Caki2 (cell line): ENCODE data around the gene SNAPC4. TPM values are rescaled to one million over a fixed set of nuclear protein-coding genes. Genes with fewer than 3 reads are reported as not detected.

Experiments
- DNase-seq: peaks from one replicate; pipeline ENCODE4 v3.0.0-alpha.2; 2015; ENCODE audit warnings: low read depth
- in situ Hi-C: cut with HindIII; loops from 2 replicates; pipeline ENCODE4 v1.10.0; 2016; ENCODE audit warnings: low sequenced_read_pairs, low pct_unique_long_range_greater_than_20kb, mixed read lengths
- total RNA-seq: library from RNA; depleted of rRNA; stranded (reverse); fragments of >200 nt; shearing (Covaris generic); gene quantifications from 2 replicates; pipeline ENCODE4 v1.2.3, GENCODE V29; 2014; ENCODE audit warnings: low replicate concordance

SNAPC4 gene
- total RNA-seq, 1 experiment from 2014 or later, result 5.6 TPM

DNA sequence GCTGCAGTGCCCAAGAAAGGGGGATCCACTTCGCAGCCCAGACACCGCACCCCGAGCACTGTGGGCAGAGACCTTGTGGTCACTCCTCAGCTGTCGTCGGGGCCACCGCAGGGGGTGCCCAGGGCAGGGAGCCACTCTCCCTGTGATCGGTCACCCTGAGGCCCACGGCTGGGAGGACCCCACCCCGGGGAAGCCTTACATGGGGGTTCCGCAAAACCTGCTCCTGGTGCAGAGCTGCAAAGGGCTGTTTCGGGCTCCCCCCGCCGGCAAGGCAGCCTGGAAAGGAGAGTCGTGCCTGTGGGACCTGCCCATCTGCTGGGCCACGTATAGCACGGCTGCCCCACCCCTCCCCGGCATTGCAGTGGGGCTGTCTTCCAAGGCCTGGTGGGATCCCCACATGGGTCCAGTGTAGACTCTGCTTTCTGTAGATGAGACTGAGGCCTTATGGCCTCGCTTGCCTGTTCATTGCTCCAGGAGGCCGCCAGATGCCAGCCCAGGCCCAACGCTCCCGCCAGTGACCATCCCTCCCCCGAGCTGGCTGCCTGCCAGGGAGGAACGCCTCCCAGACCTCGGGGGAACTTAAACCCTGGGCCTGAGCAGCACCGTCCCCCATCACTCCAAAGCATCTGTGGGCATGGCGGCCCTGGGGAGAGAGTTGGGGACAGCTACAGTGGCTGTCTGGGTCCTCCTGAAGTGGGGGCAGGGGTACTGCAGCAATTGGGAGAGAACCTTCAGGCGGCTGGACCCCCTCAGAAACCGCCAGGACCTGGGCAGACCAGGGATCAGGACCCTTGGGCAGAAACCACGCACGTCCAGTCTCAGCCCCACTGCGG lies 34.8 kb downstream of the SNAPC4 start:
- in situ Hi-C loops, result no loop called here
- no peak for DNase-seq

DNA sequence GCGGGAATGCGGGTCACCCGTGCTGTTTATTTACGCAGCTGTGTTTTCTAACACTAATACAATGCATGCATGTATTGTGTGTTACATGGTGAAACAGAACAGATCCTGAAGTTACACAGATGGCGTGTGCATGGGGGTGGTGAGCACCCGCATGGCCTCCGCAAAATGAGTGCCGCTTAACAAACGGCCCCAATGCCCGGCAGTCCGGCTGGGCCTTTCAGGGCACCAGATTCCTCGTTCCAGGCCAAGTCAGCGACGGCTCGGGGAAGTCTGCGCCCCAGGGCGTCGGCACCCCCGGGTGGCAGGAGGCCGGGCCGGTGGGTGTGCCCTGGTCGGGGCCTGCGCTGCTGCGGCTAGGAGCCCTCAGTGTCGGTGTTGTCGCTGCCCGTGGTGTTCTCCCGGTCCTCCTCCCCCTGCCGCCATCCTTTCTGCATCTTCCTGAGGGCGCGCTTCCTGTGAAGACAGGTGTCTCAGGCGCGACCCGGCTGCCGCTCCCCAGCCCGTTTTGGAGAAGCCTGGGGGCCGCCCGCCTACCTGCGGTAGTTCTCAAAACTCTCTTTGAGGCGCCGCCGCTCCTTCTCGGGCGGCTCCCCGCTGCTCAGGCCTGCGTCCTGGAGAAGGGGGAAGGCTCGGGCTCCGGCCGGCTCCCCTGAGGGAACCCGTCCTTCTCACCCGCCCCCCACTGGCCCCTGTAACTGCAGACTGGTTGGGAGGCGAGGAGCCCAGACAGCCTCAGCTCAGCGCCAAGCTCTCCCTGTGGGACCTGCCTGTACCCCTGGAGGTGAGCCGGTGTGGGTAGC lies 35.8 kb downstream of the SNAPC4 start:
- no peak for DNase-seq
- in situ Hi-C loops, result no loop called here

- in situ Hi-C loops, result no loop called here
- DNase-seq, result peak; percentile 81
Measured at GRCh38 chr9:136363106-136363948, 36.6 kb downstream of the SNAPC4 start, which contains the start of gene DNLZ. Gene DNLZ, minus strand, starts transcription at chr9:136363744. Its CDS starts 30 bp downstream, at chr9:136363714.

DNA sequence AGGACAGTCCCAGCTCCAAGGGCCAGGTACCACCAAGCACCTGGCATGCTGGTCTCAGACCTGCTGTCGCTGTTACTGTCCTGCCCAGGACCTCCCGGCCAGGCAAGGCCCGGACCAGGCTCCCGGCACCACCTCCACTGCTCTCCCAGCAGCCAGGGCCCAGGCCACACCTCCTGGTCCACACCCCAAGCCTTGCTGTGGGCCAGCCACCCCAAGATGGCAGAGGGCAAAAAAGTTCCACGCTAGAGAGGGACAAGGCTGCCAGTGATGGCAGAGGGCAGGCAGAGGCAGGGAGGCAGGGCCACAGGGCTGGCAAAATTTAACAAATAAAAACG lies 37.6 kb downstream of the SNAPC4 start:
- DNase-seq, result no peak
- in situ Hi-C loops, result no loop called here

- in situ Hi-C loops, result no loop called here
- DNase-seq, result no peak
Measured at GRCh38 chr9:136361754-136362449, 38.1 kb downstream of the SNAPC4 start.

GRCh38 chr9:136361047-136361753 lies 38.8 kb downstream of the SNAPC4 start:
- in situ Hi-C loops, result no loop called here
- DNase-seq, result no peak

DNA sequence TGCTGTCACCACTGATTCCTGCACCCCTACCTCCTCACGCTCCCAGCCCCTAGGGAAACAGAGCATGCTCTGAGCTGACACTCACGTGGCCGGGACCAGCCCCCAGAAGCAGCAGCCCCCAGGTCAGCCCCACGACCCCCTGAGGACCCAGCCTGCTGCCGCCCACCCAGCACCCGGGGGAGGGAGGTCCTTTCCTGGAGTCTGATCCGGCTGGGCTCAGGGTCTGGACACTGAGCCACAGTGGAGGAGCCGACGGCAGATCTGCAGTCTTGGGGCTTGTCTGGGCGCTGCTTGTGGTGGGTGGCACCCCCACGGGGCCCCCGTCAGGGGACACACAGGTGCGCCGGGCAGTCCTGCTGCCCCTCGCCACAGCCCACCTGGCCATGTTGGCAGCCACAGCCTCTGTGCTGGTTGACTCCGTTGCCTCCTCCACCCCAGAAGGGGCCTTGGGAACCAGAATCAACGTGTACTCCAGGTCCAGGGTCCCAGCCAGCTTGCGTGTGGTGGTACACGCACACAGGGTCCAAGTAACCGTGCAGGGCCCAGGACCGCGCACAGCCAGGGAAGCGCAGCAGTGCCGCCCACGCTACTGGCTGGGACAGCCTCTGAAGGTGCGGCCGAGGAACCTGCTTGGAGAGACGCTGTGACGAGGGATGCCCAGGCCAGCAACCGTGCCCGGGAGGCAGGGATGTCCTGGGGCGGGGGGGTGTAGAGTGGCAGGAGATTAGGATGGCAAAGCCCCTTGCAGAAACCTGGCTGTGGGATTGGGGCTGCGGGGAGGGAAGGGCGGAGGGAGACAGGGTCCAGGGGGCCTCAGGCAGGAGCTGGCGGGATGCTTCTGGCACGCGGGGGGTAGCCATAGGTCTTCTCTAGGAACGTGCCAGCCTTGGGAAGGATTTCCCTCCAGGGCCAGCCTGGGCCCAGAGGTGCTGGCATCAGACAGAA lies 39.9 kb downstream of the SNAPC4 start:
- in situ Hi-C loops, result no loop called here

DNA sequence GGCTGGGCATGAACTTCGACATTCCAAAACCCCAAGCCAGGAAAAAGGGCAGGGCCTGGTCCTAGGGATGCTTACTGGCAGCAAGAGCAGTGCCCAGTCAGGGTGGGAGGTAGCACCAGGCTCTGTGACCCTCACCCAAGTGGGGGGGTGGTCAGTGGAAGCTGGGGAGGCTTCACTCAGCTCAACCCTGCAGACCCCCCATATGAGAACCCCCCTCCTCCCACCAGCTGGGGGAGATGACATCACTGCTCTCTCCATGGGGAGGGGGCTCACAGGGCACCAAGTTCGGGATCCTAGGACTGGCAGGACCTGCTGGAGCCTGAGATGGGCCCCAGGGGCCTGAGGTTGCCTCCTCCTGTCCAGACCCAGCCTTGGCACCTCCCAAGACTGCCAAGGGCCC lies 41.1 kb downstream of the SNAPC4 start:
- in situ Hi-C loops, result no loop called here
- no peak for DNase-seq

More for the DNA sequence above, 39.9 kb downstream of the SNAPC4 start:
- no peak for DNase-seq

- DNase-seq, result no peak
- in situ Hi-C loops, result no loop called here
Measured at GRCh38 chr9:136358016-136358415, 42.0 kb downstream of the SNAPC4 start.

DNA sequence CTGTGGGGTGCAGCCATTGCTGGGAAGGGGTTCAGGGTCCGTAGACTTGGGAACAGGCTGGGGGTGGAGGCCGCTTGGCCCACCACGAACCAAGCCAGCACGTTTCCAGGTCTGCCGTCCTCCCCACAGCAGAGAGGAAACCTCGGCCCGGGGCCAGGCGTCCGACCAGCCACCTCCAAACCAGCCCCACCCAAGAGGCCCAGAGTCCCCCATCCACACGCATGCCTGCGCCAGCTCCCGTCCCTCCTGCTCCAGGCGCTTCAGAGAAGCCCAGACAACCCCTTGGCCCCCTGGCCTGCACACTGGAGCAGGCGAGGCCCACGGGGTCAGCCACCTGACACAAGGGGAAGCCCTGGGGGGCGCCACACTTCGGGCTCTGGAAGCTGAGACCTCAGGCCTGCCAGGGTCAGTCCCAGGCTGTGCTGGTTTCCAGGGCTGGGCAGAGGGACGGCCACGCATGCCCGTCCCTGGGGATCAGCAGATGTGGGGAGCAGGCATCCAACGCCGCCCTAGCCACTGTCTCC lies 42.7 kb downstream of the SNAPC4 start:
- no peak for DNase-seq
- in situ Hi-C loops, result no loop called here

DNA sequence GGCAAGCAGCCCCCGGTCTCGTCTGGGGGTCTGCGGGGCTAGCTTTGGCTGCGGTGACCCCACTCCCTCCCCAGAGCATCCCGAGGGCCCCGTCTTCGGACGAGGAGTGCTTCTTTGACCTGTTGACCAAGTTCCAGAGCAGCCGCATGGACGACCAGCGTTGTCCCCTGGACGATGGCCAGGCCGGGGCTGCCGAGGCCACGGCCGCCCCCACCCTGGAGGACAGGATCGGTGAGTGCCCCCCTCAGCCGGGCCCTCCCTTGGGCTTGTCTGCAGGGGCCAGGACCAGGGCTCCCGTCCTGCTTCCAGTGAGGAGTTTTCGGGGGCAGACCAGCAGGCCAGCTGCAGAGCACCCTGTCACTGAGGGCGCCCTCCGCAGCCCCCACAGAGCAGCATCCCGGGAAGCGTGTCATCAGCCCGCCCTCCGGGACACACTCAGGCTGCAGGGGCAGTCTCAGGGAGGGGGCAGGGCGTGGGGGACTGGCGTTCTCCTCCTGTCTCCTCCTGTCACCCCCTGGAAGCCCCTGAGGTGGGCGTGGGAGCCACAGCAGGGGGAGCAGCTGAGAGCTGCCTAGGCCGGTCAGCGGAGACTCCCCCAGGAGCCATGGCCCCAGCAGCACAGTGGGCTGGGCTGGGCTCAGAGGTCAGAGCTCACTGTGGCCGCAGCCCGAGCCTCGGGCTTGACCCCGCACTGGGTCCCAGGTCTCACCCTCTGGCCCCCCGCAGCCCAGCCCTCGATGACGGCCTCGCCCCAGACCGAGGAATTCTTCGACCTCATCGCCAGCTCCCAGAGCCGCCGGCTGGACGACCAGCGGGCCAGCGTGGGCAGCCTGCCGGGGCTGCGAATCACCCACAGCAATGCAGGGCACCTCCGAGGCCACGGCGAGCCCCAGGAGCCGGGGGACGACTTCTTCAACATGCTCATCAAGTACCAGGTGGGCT lies 44.1 kb downstream of the SNAPC4 start:
- in situ Hi-C loops, result no loop called here
- no peak for DNase-seq

DNA sequence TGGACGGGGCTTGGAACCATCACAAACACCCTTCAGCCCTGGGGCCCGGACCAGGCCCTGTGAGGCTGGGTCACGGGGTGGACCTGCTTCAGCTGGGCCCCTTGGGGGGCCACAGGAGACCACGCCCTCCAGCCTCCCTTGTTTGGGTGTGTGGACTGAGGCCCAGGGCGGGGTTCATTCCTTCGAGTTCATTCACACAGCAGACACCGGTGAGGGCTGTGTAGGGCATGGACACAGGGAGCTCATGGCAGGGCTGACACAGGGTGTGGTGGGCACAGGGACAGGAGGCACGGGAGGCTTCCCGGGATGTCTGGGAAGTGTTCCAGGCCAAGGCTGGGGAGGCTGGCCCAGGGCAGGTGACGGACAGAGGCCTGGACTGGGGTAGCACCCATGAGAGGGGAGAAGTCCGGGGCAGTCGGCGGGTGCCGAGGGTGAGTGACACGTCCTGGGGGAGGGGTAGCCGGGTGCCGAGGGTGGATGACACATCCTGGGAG lies 45.3 kb downstream of the SNAPC4 start:
- peak; percentile 10 for DNase-seq
- in situ Hi-C loops, result no loop called here

GRCh38 chr9:136353757-136354488 lies 46.0 kb downstream of the SNAPC4 start:
- DNase-seq, result no peak
- in situ Hi-C loops, result no loop called here

GRCh38 chr9:136353088-136353487 lies 46.9 kb downstream of the SNAPC4 start:
- in situ Hi-C loops, result no loop called here
- DNase-seq, result no peak

DNA sequence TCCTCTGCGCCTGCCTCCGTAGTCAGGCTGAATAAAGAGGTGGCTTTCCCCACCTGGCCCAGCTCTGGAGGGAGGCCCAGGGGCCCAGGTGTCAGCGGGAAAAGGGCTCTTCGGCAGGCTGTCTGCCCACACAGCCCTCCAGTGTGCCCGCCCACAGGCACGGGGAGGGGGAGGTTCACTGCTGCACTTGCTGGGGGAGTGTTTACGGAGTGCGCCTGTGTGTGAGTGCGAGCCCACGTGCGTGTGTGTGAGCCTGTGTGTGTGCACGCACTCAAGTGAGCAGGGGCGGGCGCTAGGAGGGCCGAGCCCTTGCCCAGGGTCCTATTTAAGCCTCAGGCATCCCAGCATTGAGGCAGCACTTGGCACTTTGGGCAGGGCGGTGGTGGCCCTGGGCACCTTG lies 47.3 kb downstream of the SNAPC4 start:
- no peak for DNase-seq

More for the DNA sequence above, 47.3 kb downstream of the SNAPC4 start:
- in situ Hi-C loops, result no loop called here
